Ramos (cell line): Measurements from ENCODE around the gene VSIR.

Experiments used
- in situ Hi-C: fragments of 300-500 bp; cut with MboI; formaldehyde crosslinking; loops from one replicate; pipeline ENCODE4 v1.14.3; 2022; ENCODE audit warnings: low sequenced_read_pairs; ENCODE audit not compliant: unreplicated experiment

Gene VSIR

DNA sequence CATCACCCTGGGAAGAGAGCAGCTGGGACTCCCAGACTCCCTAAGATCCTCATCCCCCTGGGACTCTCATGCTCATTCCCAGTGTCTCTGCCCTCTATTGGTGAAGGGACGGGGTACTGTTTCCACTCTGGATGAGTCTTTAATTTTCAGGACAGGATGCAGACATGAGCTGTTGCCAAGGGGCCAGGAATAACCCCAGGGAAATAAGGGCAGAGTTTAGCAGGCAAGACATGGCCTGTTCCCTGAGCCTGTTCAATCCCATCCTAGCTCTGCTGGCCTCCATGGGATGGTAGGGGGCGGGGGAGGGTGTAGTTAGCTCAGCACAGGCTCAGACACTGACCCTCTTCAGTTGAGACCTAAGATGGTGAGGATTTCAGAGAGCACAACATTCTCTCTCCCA lies 67.7 kb downstream of the VSIR start:
- in situ Hi-C loops = loop anchor here (10.0 kb wide), 1 partner anchor 321 kb away; no protein-coding TSS in a partner anchor

- in situ Hi-C loops = loop anchor here (5.0 to 10.0 kb wide), 2 partner anchors 320 to 388 kb away; partner anchors contain the start of gene SLC29A3
These were observed 68.5 kb downstream of the VSIR start for GRCh38 chr10:71704816-71705215.

DNA sequence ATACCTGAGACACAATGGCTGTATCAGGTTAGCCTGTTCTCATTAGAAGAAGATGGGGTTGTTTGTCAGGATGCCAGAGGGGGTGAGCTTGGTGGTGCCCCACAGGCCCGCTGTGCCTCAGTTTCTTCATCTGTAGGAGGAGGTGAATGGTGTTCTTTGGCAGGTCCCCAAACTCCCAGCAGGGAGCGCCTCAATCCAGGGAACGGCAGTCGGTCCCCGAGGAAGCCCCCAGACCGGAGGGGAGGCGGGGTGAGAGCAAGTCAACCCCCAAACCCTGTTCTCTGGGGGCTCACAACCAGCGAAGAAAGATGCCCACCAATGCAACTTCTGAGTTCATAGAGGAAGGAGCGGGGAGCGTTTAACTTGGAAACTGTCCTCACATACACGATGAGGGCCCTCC lies 69.7 kb downstream of the VSIR start:
- in situ Hi-C loops = loop anchor here (5.0 to 10.0 kb wide), 2 partner anchors 319 to 386 kb away; partner anchors contain the start of gene SLC29A3

- in situ Hi-C loops = loop anchor here (5.0 to 10.0 kb wide), 2 partner anchors 317 to 384 kb away; partner anchors contain the start of gene SLC29A3
These were observed 71.7 kb downstream of the VSIR start for GRCh38 chr10:71701496-71702132.

- in situ Hi-C loops = loop anchor here (5.0 to 10.0 kb wide), 2 partner anchors 316 to 384 kb away; partner anchors contain the start of gene SLC29A3
These were observed 72.5 kb downstream of the VSIR start for GRCh38 chr10:71700731-71701368.

- in situ Hi-C loops = no loop called here
These were observed 74.6 kb downstream of the VSIR start for GRCh38 chr10:71698737-71699136.

- in situ Hi-C loops = no loop called here
These were observed 75.2 kb downstream of the VSIR start for GRCh38 chr10:71697938-71698709.
